Heart left ventricle (tissue), 13 donors: ENCODE measurements around the gene MLN.

Experiments used
- POLR2A ChIP-seq, 2 donors: fragments of 450-650 bp; IDR thresholded peaks; one replicate each; pipeline ENCODE4 v1.6.1; 2017; ENCODE audit warnings: antibody characterized with exemption in 2 of 2, mild to moderate bottlenecking in 2 of 2, moderate library complexity in 2 of 2
- TF ChIP-seq, protein P1 (sequence below), 12 donors: fragments of 200-600 bp; sonication (generic) in 4 of 12; IDR thresholded peaks; one replicate each; pipeline versions ENCODE4 v1.5.0 to v1.8.0; 2018 to 2022; ENCODE audit warnings: antibody characterized with exemption in 12 of 12, mild to moderate bottlenecking in 5 of 12
- donor health status: ischemic (EF 13 %, LVEDD 7.1; RV severe dilation, severe dysfunction).
- donor health status: DM: no; HTN: yes; CAD: no.
- donor health status: DM: no; HTN: no; CAD: no.
- donor health status: ischemic (EF 25% LVEDD 6.9; RV normal size, moderate dysfunction).
- donor health status: ischemic (EF 25% LVEDD 5.7; RV mildly dilated, moderate dysfunction).
- donor health status: ischemic (EF 35%, LVEDD 5.7; RV mildly dilated, moderate dysfunction).
- donor health status: nonischemic (EF 11% LVEDD 7.7; RV severe dilation, severe dysfunction).
- donor health status: DM: yes; HTN: yes; CAD: no.
- donor health status: PGD.
- donor health status: ischemic (EF 29% LVEDD 5.4; RV normal size, mild dysfunction).
- donor health status: nonischemic (EF 23%, LVEDD 6.1; RV moderate dilation, normal function).

DNA sequence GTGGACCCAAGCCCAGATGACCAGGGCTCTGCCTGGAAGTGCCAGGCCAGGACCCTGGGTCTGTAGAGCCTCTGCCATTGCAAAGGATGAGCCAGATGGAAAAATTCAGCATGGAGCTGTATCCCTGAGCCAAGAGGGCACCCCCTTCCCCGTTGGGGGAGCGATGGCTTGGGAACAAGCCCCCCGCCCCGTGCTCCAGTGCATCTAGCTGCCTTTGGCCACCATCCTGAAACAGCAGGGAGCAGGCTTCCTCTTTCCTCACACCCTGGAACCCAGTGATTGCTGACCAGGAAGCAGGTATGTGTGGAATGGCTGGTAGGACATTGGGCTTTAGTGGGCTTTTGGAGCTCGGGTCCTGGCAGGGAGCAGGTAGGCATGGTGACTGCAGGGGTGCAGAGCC, 2.2 kb downstream of the MLN start:
- TF ChIP-seq, protein P1, sequence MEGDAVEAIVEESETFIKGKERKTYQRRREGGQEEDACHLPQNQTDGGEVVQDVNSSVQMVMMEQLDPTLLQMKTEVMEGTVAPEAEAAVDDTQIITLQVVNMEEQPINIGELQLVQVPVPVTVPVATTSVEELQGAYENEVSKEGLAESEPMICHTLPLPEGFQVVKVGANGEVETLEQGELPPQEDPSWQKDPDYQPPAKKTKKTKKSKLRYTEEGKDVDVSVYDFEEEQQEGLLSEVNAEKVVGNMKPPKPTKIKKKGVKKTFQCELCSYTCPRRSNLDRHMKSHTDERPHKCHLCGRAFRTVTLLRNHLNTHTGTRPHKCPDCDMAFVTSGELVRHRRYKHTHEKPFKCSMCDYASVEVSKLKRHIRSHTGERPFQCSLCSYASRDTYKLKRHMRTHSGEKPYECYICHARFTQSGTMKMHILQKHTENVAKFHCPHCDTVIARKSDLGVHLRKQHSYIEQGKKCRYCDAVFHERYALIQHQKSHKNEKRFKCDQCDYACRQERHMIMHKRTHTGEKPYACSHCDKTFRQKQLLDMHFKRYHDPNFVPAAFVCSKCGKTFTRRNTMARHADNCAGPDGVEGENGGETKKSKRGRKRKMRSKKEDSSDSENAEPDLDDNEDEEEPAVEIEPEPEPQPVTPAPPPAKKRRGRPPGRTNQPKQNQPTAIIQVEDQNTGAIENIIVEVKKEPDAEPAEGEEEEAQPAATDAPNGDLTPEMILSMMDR (IDR thresholded peaks at IDR 0.05): no peak
- no peak for TF ChIP-seq POLR2A (IDR thresholded peaks at IDR 0.05)
